Measurements from ENCODE around the gene CYP19A1. TPM values are rescaled to one million over a fixed set of nuclear protein-coding genes. Genes with fewer than 3 reads are reported as not detected.
A peak's percentile ranks its signal among the peaks of the same experiment; 100 is the strongest.

The CYP19A1 gene
- not detected in 2 replicates for total RNA-seq (ENCODE audit: low replicate concordance)

- Histone ChIP-seq H3K9me3 (ENCODE audit: low read depth) (no peaks in the 10 kb centered on the region), H3K4me2 (no peak within 1 kb of the TSS), H3F3A (ENCODE audit: low read depth) (no peaks in the 10 kb centered on the region), H3K27ac (no peak within 1 kb of the TSS), H3K4me1 (peaks cover 8% of the 10 kb centered on the region), H2AFZ (replicated peaks) (no peak within 1 kb of the TSS), H3K79me2 (ENCODE audit: low read depth) (no peaks in the 10 kb centered on the region), H3K9ac (no peak within 1 kb of the TSS), H3K36me3 (no peaks in the 10 kb centered on the region), H3K4me3 (no peak within 1 kb of the TSS), H3K27me3 (peaks cover 50% of the 10 kb centered on the region), H4K20me1 (ENCODE audit: low read depth) (peaks cover 9% of the 10 kb centered on the region)
- TF ChIP-seq EZH2 (IDR thresholded peaks at IDR 0.05) (no peak), EZH2phosphoT487 (IDR thresholded peaks at IDR 0.05) (no peak)
- Mint-ChIP-seq H3K4me3 (no peak within 1 kb of the TSS), H3K27ac (no peak within 1 kb of the TSS), H3K4me1 (no peaks in the 10 kb centered on the region), H3K27me3 (ENCODE audit: insufficient read depth, low read depth) (peaks cover 33% of the 10 kb centered on the region), H3K36me3 (no peaks in the 10 kb centered on the region), H3K9me3 (no peaks in the 10 kb centered on the region)
- DNase-seq (ENCODE audit: low spot score), result no peak
These were observed at the start of gene CYP19A1 for GRCh38 chr15:51338496-51338895. TSS of gene CYP19A1 (minus strand) at chr15:51338596. CDS start at chr15:51242912, 95,684 bp downstream.

- Mint-ChIP-seq H3K4me1 (peaks cover 24% of the 10 kb centered on the region), H3K4me3 (no peak overlapping the region), H3K27me3 (ENCODE audit: insufficient read depth, low read depth) (peaks cover 3% of the 10 kb centered on the region), H3K36me3 (no peaks in the 10 kb centered on the region), H3K27ac (no peak overlapping the region), H3K9me3 (peaks cover 1% of the 10 kb centered on the region)
- H2AFZ ChIP-seq (replicated peaks), result no peak overlapping the region
- no peaks in the 10 kb centered on the region for H3K27me3 ChIP-seq
- no peak overlapping the region for H3K27ac ChIP-seq
- peaks cover 10% of the 10 kb centered on the region for H3F3A ChIP-seq (ENCODE audit: low read depth)
- TF ChIP-seq CTCF (IDR thresholded peaks at IDR 0.05), result no peak
- no peak for TF ChIP-seq EZH2phosphoT487 (IDR thresholded peaks at IDR 0.05)
- no peak for TF ChIP-seq EZH2 (IDR thresholded peaks at IDR 0.05)
- H3K4me2 ChIP-seq, result no peak overlapping the region
- H3K79me2 ChIP-seq (ENCODE audit: low read depth), result no peaks in the 10 kb centered on the region
- DNase-seq (ENCODE audit: low spot score), result no peak
- no peaks in the 10 kb centered on the region for H3K36me3 ChIP-seq
- no peak overlapping the region for H3K9ac ChIP-seq
- H3K9me3 ChIP-seq (ENCODE audit: low read depth), result no peaks in the 10 kb centered on the region
- H3K4me3 ChIP-seq, result no peak overlapping the region
- peaks cover 18% of the 10 kb centered on the region for H3K4me1 ChIP-seq
- no peaks in the 10 kb centered on the region for H4K20me1 ChIP-seq (ENCODE audit: low read depth)
These were observed 49.3 kb upstream of the CYP19A1 start for GRCh38 chr15:51387699-51388041.

GRCh38 chr15:51386960-51387698 lies 48.7 kb upstream of the CYP19A1 start:
- Mint-ChIP-seq H3K4me3 (no peak overlapping the region), H3K36me3 (no peaks in the 10 kb centered on the region)

More at GRCh38 chr15:51386960-51387698, 48.7 kb upstream of the CYP19A1 start:
- no peaks in the 10 kb centered on the region for H3K79me2 ChIP-seq (ENCODE audit: low read depth)
- H3K27ac ChIP-seq, result no peak overlapping the region
- no peak overlapping the region for H3K4me3 ChIP-seq
- no peak overlapping the region for H2AFZ ChIP-seq (replicated peaks)
- H3F3A ChIP-seq (ENCODE audit: low read depth), result peaks cover 11% of the 10 kb centered on the region
- H3K9ac ChIP-seq, result no peak overlapping the region
- Mint-ChIP-seq H3K4me1 (peaks cover 24% of the 10 kb centered on the region), H3K27ac (peak overlapping the region; percentile 73), H3K27me3 (ENCODE audit: insufficient read depth, low read depth) (peaks cover 3% of the 10 kb centered on the region), H3K9me3 (no peaks in the 10 kb centered on the region)
- DNase-seq (ENCODE audit: low spot score), result no peak
- H4K20me1 ChIP-seq (ENCODE audit: low read depth), result no peaks in the 10 kb centered on the region
- TF ChIP-seq EZH2phosphoT487 (IDR thresholded peaks at IDR 0.05) (no peak), EZH2 (IDR thresholded peaks at IDR 0.05) (no peak), CTCF (IDR thresholded peaks at IDR 0.05) (no peak)
- no peaks in the 10 kb centered on the region for H3K36me3 ChIP-seq
- H3K27me3 ChIP-seq, result no peaks in the 10 kb centered on the region
- H3K9me3 ChIP-seq (ENCODE audit: low read depth), result no peaks in the 10 kb centered on the region
- no peak overlapping the region for H3K4me2 ChIP-seq
- H3K4me1 ChIP-seq, result peaks cover 19% of the 10 kb centered on the region
